Adrenal gland (tissue), 12 donors: ENCODE data around the gene ITGA11. TPM values are rescaled to one million over a fixed set of nuclear protein-coding genes. Genes with fewer than 3 reads are reported as not detected.

ENCODE experiments used
- DNase-seq, 7 donors: peaks; one replicate each; pipeline ENCODE4 v3.0.0-alpha.2; 2019 to 2020
- H3K27ac ChIP-seq, 5 donors: fragments of 200-600 bp; sonication (generic) in 4 of 5; 1 replicate in 3 of 5; 2 replicates in 2 of 5; pipeline versions ENCODE4 v1.5.1 to v1.8.0; 2016 to 2020; ENCODE audit warnings: mild to moderate bottlenecking in 1 of 5
- H3K27me3 ChIP-seq: fragments of 200-600 bp; 2 replicates; pipeline ENCODE4 v1.8.0; 2021
- H3K36me3 ChIP-seq, 2 donors: fragments of 200-600 bp; replicated peaks in 1 of 2; 1 replicate in 1 of 2; 2 replicates in 1 of 2; pipeline versions ENCODE4 v1.5.1 to v1.8.0; 2018 to 2022
- H3K4me1 ChIP-seq, 2 donors: fragments of 200-600 bp; replicated peaks in 1 of 2; 1 replicate in 1 of 2; 2 replicates in 1 of 2; pipeline versions ENCODE4 v1.5.1 to v1.8.0; 2018 to 2021
- H3K4me3 ChIP-seq, 4 donors: fragments of 200-600 bp; sonication (generic) in 3 of 4; one replicate each; pipeline ENCODE4 v1.5.1; 2016 to 2018
- H3K9me3 ChIP-seq, 3 donors: fragments of 200-600 bp; sonication (generic) in 1 of 3; replicated peaks in 1 of 3; 1 replicate in 2 of 3; 2 replicates in 1 of 3; pipeline versions ENCODE4 v1.5.1 to v1.8.0; 2016 to 2021
- POLR2A ChIP-seq, 2 donors: fragments of 450-650 bp; IDR thresholded peaks; one replicate each; pipeline ENCODE4 v1.6.1; 2017; ENCODE audit warnings: antibody characterized with exemption in 2 of 2, mild to moderate bottlenecking in 2 of 2, moderate library complexity in 1 of 2
- WGBS, 4 donors: extraction: QIAGEN DNeasy Blood & Tissue Kit in 2 of 4; methylation state at CpG; one replicate each; pipeline versions ENCODE4 v1.1.5 to v1.1.7; 2013 to 2017; 5-methylcytosine and 5-hydroxymethylcytosine counted together
- intact Hi-C, 2 donors: fragments of 100-400 bp; cut with DNase I; formaldehyde crosslinking; loops; one replicate each; pipeline versions ENCODE4 v1.14.1 to v1.15.0; 2022 to 2023
- polyA plus RNA-seq, 3 donors: library from polyadenylated mRNA; stranded (reverse); fragments of 200-250 nt in 2 of 3; fragments of 350-450 nt in 1 of 3; fragmentation: Illumina TruSeq in 1 of 3; extraction: RNeasy Lipid Tissue Mini Kit (QIAGEN cat#74804) in 1 of 3; gene quantifications; one replicate each; pipeline ENCODE4 v1.2.3, GENCODE V29; 2013 to 2014
- total RNA-seq, 9 donors: library from RNA; depleted of rRNA in 4 of 9; stranded (reverse); fragments of >200 nt in 4 of 9; fragments of 120-200 nt in 1 of 9; fragmentation: NEBNext Ultra II Directional in 1 of 9; extraction: Animal tissue kit (Norgen Biotek cat#: 25700) in 1 of 9; gene quantifications; one replicate each; pipeline versions ENCODE4 v1.1.0 to v1.2.4, GENCODE V29; 2013 to 2023
- TF ChIP-seq, protein P1 (sequence below), 6 experiments: fragments of 450-650 bp in 4 of 6; fragments of 200-600 bp in 2 of 6; sonication (generic) in 1 of 6; IDR thresholded peaks; 1 replicate in 5 of 6; 2 replicates in 1 of 6; pipeline versions ENCODE4 v1.5.1 to v1.8.0; 2016 to 2021; ENCODE audit warnings: antibody characterized with exemption in 6 of 6, mild to moderate bottlenecking in 2 of 6, moderate library complexity in 1 of 6
- donor health status: healthy with polysubstance abuse.
- donor health status: Bipolar disorder and iron deficiency.
- donor health status: DM: yes; HTN: yes; CAD: no.
- donor health status: DM: no; HTN: no; CAD: no.
- donor health status: DM: no; HTN: no; CAD: no.
- donor health status: DM: yes; HTN: yes; CAD: no.

ITGA11 gene
- total and polyA plus RNA-seq, 12 donors: 1.4 to 52.5 (median 7.5) TPM

DNA sequence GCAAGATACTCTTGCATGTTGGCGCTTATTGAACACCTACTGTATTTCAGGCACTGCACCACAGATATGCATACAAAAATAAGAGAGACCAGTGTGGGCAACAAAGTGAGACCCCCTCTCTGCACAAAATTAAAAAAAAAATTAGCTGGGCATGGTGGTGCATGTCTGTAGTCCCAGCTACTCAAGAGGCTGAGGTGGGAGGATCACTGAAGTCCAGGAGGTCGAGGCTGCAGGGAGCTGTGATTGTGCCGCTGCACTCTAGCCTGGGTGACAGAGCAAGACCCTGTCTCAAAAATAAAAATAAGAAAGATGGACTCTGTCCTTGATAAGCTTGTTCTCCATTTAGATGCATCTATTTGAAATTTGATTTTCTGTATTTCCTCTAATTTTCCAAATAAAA lies 133.6 kb downstream of the ITGA11 start:
- peak overlapping the region in 2 of 5 donors; percentile 55 to 77 for H3K27ac ChIP-seq
- H3K36me3 ChIP-seq: no peaks in the 10 kb centered on the region
- H3K4me1 ChIP-seq: peaks cover 6 to 51% of the 10 kb centered on the region in 2 donors
- intact Hi-C loops: no loop called here
- peak in 3 of 7 donors; percentile 11 to 47 (median 14) for DNase-seq
- no peaks in the 10 kb centered on the region for H3K9me3 ChIP-seq
- no peaks in the 10 kb centered on the region for H3K27me3 ChIP-seq
- WGBS, 4 donors: 84 to 92% (median 87%) methylated on average over 3 of the region's 3 CpGs
- peak overlapping the region in 1 of 4 donors; percentile 49 for H3K4me3 ChIP-seq
- no peak for TF ChIP-seq POLR2A (IDR thresholded peaks at IDR 0.05)
- TF ChIP-seq, protein P1, sequence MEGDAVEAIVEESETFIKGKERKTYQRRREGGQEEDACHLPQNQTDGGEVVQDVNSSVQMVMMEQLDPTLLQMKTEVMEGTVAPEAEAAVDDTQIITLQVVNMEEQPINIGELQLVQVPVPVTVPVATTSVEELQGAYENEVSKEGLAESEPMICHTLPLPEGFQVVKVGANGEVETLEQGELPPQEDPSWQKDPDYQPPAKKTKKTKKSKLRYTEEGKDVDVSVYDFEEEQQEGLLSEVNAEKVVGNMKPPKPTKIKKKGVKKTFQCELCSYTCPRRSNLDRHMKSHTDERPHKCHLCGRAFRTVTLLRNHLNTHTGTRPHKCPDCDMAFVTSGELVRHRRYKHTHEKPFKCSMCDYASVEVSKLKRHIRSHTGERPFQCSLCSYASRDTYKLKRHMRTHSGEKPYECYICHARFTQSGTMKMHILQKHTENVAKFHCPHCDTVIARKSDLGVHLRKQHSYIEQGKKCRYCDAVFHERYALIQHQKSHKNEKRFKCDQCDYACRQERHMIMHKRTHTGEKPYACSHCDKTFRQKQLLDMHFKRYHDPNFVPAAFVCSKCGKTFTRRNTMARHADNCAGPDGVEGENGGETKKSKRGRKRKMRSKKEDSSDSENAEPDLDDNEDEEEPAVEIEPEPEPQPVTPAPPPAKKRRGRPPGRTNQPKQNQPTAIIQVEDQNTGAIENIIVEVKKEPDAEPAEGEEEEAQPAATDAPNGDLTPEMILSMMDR (IDR thresholded peaks at IDR 0.05): no peak

DNA sequence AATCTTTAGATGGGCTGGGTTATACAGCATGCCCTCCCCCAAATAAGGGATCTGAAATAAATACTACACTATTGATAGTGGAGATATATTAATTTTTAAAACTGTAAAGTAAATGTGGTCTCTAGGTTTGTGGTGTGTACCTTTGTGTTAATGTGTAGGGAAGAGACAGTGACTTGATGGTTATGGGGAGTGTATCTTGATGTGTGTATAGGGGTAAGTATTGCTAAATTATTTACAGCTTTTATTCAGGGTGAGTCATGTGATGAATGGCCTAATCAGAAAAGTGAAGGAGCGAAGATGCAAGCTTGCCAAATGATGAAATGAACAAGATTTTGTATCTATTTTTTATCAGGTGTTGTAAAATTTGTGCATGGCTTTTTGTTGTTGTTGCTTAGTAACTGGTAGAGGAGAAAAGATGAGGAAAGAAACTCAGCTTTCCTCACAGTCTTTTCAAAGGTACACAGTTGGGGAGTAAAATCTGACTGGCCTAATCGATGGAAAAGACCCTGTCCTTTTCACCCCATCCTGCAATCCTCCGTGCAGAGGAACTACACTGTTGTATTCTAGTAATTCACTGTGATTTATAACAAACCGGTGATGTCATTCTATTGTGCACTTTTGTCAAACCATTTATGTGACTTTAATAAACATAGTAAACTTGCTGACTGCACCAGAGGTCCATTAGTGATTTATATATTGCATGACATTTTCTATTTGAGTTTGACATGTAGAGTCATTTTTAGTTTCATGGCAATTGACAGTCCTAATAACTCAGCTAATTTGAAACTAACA lies 136.8 kb downstream of the ITGA11 start:
- DNase-seq: peak in 1 of 7 donors; percentile 7
- Histone ChIP-seq H3K4me1 (peaks cover 6 to 65% of the 10 kb centered on the region in 2 donors), H3K4me3 (no peak overlapping the region), H3K9me3 (no peaks in the 10 kb centered on the region), H3K27ac (no peak overlapping the region), H3K36me3 (peaks cover 0 to 17% of the 10 kb centered on the region in 2 donors), H3K27me3 (no peaks in the 10 kb centered on the region)
- 39 to 50% (median 46%) methylated on average over 4 of the region's 4 CpGs for WGBS, 4 donors
- TF ChIP-seq, protein P1 (IDR thresholded peaks at IDR 0.05): no peak
- TF ChIP-seq POLR2A (IDR thresholded peaks at IDR 0.05): no peak
- intact Hi-C loops: no loop called here

DNA sequence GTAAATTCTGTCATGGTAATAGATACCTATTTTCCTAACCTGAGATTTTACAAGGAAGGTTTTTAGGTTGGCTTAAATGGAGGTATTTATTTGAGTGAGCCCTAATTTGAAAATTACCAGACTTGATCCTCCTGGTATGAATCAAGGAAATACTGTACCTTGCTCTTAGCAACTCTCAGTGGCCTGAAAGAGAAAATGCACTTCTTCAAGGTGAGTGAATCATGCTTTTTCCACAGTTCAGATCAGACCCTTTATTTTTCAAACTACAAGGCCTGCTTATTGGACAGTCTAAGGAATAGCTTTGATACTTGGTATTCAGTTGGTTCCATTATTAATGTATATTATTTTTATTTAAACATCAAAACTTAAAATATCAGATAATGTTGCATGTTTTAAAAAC lies 139.0 kb downstream of the ITGA11 start:
- peaks cover 0 to 24% of the 10 kb centered on the region in 2 donors for H3K36me3 ChIP-seq
- intact Hi-C loops: no loop called here
- H3K27ac ChIP-seq: peak overlapping the region in 1 of 5 donors; percentile 9
- no peaks in the 10 kb centered on the region for H3K27me3 ChIP-seq
- no peak for DNase-seq
- peaks cover 6 to 57% of the 10 kb centered on the region in 2 donors for H3K4me1 ChIP-seq
- TF ChIP-seq, protein P1 (IDR thresholded peaks at IDR 0.05): no peak
- no peak for TF ChIP-seq POLR2A (IDR thresholded peaks at IDR 0.05)
- H3K9me3 ChIP-seq: no peaks in the 10 kb centered on the region
- no peak overlapping the region for H3K4me3 ChIP-seq

DNA sequence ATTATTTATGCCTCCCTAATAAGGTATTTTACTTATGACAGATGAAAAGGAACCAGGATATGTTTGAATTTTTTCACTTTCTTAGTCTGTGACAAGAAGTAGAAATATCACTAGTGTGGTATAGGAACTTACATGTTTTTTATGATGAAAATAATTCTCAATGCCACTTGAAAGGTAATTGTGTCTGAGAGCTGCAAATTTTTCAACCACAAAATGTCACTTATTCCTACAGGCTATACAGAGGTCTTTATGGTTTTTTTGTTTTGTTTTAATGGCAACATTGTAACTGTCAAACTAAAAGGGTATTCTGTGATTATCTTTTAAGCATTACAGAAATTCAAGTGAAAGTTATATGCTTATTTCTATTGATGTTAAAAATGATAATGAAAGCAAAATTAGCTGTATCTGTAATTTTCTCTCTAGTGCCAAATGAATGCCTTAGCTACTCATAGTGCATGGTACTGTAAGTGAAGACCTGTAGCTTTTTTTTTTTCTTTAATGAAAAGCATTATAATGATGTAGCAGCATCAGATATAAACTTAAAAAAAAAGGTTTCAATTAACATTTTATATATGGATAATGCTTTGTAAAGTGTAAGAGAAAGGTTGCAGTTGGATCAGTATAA lies 139.7 kb downstream of the ITGA11 start:
- no peaks in the 10 kb centered on the region for H3K9me3 ChIP-seq
- H3K36me3 ChIP-seq: peaks cover 0 to 24% of the 10 kb centered on the region in 2 donors
- H3K4me3 ChIP-seq: no peak overlapping the region
- H3K27ac ChIP-seq: peak overlapping the region in 1 of 5 donors; percentile 9
- intact Hi-C loops: no loop called here
- peaks cover 6 to 54% of the 10 kb centered on the region in 2 donors for H3K4me1 ChIP-seq
- no peak for DNase-seq
- TF ChIP-seq, protein P1 (IDR thresholded peaks at IDR 0.05): no peak
- no peak for TF ChIP-seq POLR2A (IDR thresholded peaks at IDR 0.05)
- H3K27me3 ChIP-seq: no peaks in the 10 kb centered on the region
